Measurements from ENCODE around the gene SVIP.

The SVIP gene

GRCh38 chr11:22795914-22796313 lies 33.7 kb downstream of the SVIP start:
- no peak for TF ChIP-seq CTCF (IDR thresholded peaks at IDR 0.05)

GRCh38 chr11:22792497-22792896 lies 37.1 kb downstream of the SVIP start:
- no peak for TF ChIP-seq CTCF (IDR thresholded peaks at IDR 0.05)

GRCh38 chr11:22787551-22788162 lies 41.9 kb downstream of the SVIP start:
- peak; percentile 73 for TF ChIP-seq CTCF (IDR thresholded peaks at IDR 0.05)

- no peak for TF ChIP-seq CTCF (IDR thresholded peaks at IDR 0.05)
These were observed 42.5 kb downstream of the SVIP start for GRCh38 chr11:22787055-22787454.

GRCh38 chr11:22786475-22786874 lies 43.1 kb downstream of the SVIP start:
- no peak for TF ChIP-seq CTCF (IDR thresholded peaks at IDR 0.05)

- no peak for TF ChIP-seq CTCF (IDR thresholded peaks at IDR 0.05)
These were observed 44.4 kb downstream of the SVIP start for GRCh38 chr11:22785251-22785650.

- no peak for TF ChIP-seq CTCF (IDR thresholded peaks at IDR 0.05)
These were observed 48.5 kb downstream of the SVIP start for GRCh38 chr11:22780952-22781593.
